H1 (cell line): ENCODE results near the gene CDH6. TPM values are rescaled to one million over a fixed set of nuclear protein-coding genes. Genes with fewer than 3 reads are reported as not detected.
A peak's percentile ranks its signal among the peaks of the same experiment; 100 is the strongest.

Experiments used
- CTCF ChIA-PET: fragments of 300-600 bp; sonication (Branson Sonifier 250); formaldehyde crosslinking; loops from one replicate; lab custom pipeline; 2021; ENCODE audit not compliant: partially characterized antibody; lab: Charles Lee
- POLR2A ChIA-PET: fragments of 300-600 bp; sonication (Branson Sonifier 250); formaldehyde crosslinking; loops from one replicate; lab custom pipeline; 2021; ENCODE audit warnings: inconsistent platforms; ENCODE audit not compliant: partially characterized antibody; lab: Charles Lee
- DNase-seq, 2 experiments: peaks; one replicate each; pipeline versions ENCODE4 v3.0.0 to v3.0.0-alpha.2; 2010 to 2022; ENCODE audit warnings: low spot score in 2 of 2, low read depth in 1 of 2, mixed read lengths in 1 of 2
- FAIRE-seq: peaks from 2 replicates; lab custom pipeline; 2011; peaks lifted over from hg19 to GRCh38; lab: Jason Lieb, UNC
- H2AFZ ChIP-seq: 2 replicates; pipeline ENCODE4 v1.8.1; 2012; ENCODE audit warnings: low read length, inconsistent platforms
- H2AK5ac ChIP-seq: 2 replicates; pipeline ENCODE4 v1.6.1; 2013; ENCODE audit warnings: low read depth, low read length
- H2BK120ac ChIP-seq: replicated peaks from 2 replicates; pipeline ENCODE3; 2013; ENCODE audit warnings: low read depth, low read length, inconsistent platforms
- H2BK12ac ChIP-seq: 2 replicates; pipeline ENCODE4 v1.6.1; 2013; ENCODE audit warnings: low read depth, low read length
- H2BK15ac ChIP-seq: 2 replicates; pipeline ENCODE4 v1.6.1; 2013; ENCODE audit warnings: low read length
- H2BK20ac ChIP-seq: 2 replicates; pipeline ENCODE4 v1.6.1; 2013; ENCODE audit warnings: low read length
- H2BK5ac ChIP-seq: 2 replicates; pipeline ENCODE4 v1.6.1; 2013; ENCODE audit warnings: low read depth, low read length
- H3K14ac ChIP-seq: 2 replicates; pipeline ENCODE4 v1.6.1; 2013; ENCODE audit warnings: inconsistent platforms; ENCODE audit not compliant: insufficient read length
- H3K18ac ChIP-seq: 2 replicates; pipeline ENCODE4 v1.6.1; 2013; ENCODE audit warnings: low read length; ENCODE audit errors: extremely low read depth
- H3K23ac ChIP-seq: 2 replicates; pipeline ENCODE4 v1.6.1; 2013; ENCODE audit warnings: inconsistent platforms; ENCODE audit not compliant: insufficient read length
- H3K23me2 ChIP-seq: 2 replicates; pipeline ENCODE4 v1.6.1; 2013; ENCODE audit warnings: low read depth, low read length
- H3K27ac ChIP-seq: 2 replicates; pipeline ENCODE4 v1.6.1; 2011; ENCODE audit warnings: low read depth, low read length, inconsistent platforms
- H3K27me3 ChIP-seq, 4 experiments: replicated peaks in 1 of 4; 1 replicate in 1 of 4; 2 replicates in 3 of 4; pipeline versions ENCODE4 v1.6.1 to v1.8.1; 2011 to 2013; ENCODE audit warnings: low read length in 3 of 4, mild to moderate bottlenecking in 3 of 4, inconsistent platforms in 2 of 4, mixed read lengths in 2 of 4, moderate library complexity in 1 of 4; ENCODE audit not compliant: control insufficient read depth in 3 of 4, insufficient read depth in 3 of 4; ENCODE audit errors: extremely low read depth in 1 of 4
- H3K36me3 ChIP-seq, 4 experiments: 2 replicates each; pipeline versions ENCODE4 v1.6.1 to v1.8.1; 2011 to 2013; ENCODE audit warnings: mild to moderate bottlenecking in 4 of 4, low read length in 3 of 4, moderate library complexity in 2 of 4, control low read depth in 1 of 4, inconsistent platforms in 1 of 4; ENCODE audit not compliant: insufficient read depth in 4 of 4, control insufficient read depth in 2 of 4
- H3K4ac ChIP-seq: replicated peaks from 2 replicates; pipeline ENCODE3; 2013; ENCODE audit warnings: low read length, low read depth, mixed read lengths, inconsistent platforms; ENCODE audit not compliant: insufficient read length
- H3K4me1 ChIP-seq, 4 experiments: replicated peaks in 1 of 4; 1 replicate in 1 of 4; 2 replicates in 3 of 4; pipeline versions ENCODE4 v1.6.1 to v1.8.1; 2011 to 2013; ENCODE audit warnings: low read length in 3 of 4, inconsistent platforms in 2 of 4, mixed read lengths in 1 of 4; ENCODE audit not compliant: insufficient read depth in 4 of 4, control insufficient read depth in 3 of 4
- H3K4me2 ChIP-seq, 2 experiments: 2 replicates each; pipeline versions ENCODE4 v1.6.1 to v1.8.1; 2011 to 2013; ENCODE audit warnings: low read depth in 2 of 2, low read length in 2 of 2, control low read depth in 1 of 2, inconsistent platforms in 1 of 2, mild to moderate bottlenecking in 1 of 2; ENCODE audit not compliant: insufficient read depth in 1 of 2
- H3K4me3 ChIP-seq, 4 experiments: fragments of 200-600, 300-600 bp in 1 of 4; sonication (generic), shearing (Covaris generic), sonication (Bioruptor Twin) in 1 of 4; 2 replicates each; pipeline versions ENCODE4 v1.5.1 to v1.8.1; 2011 to 2016; ENCODE audit warnings: low read length in 4 of 4, low read depth in 3 of 4, control low read depth in 2 of 4, inconsistent platforms in 2 of 4, mild to moderate bottlenecking in 2 of 4, mixed read lengths in 1 of 4, moderate library complexity in 1 of 4; ENCODE audit not compliant: insufficient read depth in 2 of 4; ENCODE audit errors: extremely low read depth in 1 of 4
- H3K56ac ChIP-seq: replicated peaks from 2 replicates; pipeline ENCODE3; 2013; ENCODE audit warnings: low read depth, mild to moderate bottlenecking, mixed read lengths, low read length, inconsistent platforms; ENCODE audit not compliant: insufficient read length
- H3K79me1 ChIP-seq: 2 replicates; pipeline ENCODE4 v1.6.1; 2013; ENCODE audit warnings: low read depth, low read length, control low read depth
- H3K79me2 ChIP-seq, 2 experiments: 2 replicates each; pipeline versions ENCODE4 v1.6.1 to v1.8.1; 2012 to 2013; ENCODE audit warnings: low read length in 2 of 2, mild to moderate bottlenecking in 2 of 2, inconsistent platforms in 1 of 2; ENCODE audit not compliant: insufficient read depth in 2 of 2, control insufficient read depth in 1 of 2
- H3K9ac ChIP-seq, 4 experiments: replicated peaks in 1 of 4; 1 replicate in 1 of 4; 2 replicates in 3 of 4; pipeline versions ENCODE4 v1.6.1 to v1.8.1; 2011 to 2013; ENCODE audit warnings: low read depth in 3 of 4, low read length in 3 of 4, control low read depth in 2 of 4, mild to moderate bottlenecking in 2 of 4, moderate library complexity in 2 of 4, inconsistent platforms in 1 of 4; ENCODE audit errors: extremely low read depth in 1 of 4
- H3K9me3 ChIP-seq, 2 experiments: 2 replicates each; pipeline versions ENCODE4 v1.6.1 to v1.8.1; 2012 to 2013; ENCODE audit warnings: mild to moderate bottlenecking in 2 of 2, moderate library complexity in 2 of 2, control low read depth in 1 of 2, inconsistent platforms in 1 of 2, low read depth in 1 of 2, low read length in 1 of 2, mixed read lengths in 1 of 2; ENCODE audit not compliant: insufficient read depth in 2 of 2
- H4K20me1 ChIP-seq, 2 experiments: replicated peaks in 1 of 2; 2 replicates each; pipeline versions ENCODE3 to v1.8.1; 2011 to 2013; ENCODE audit warnings: inconsistent platforms in 2 of 2, low read length in 2 of 2, mild to moderate bottlenecking in 1 of 2; ENCODE audit not compliant: insufficient read depth in 2 of 2, control insufficient read depth in 1 of 2
- H4K5ac ChIP-seq: 2 replicates; pipeline ENCODE4 v1.6.1; 2013; ENCODE audit warnings: low read length, low read depth, mixed read lengths, inconsistent platforms; ENCODE audit not compliant: insufficient read length
- H4K8ac ChIP-seq: 2 replicates; pipeline ENCODE4 v1.8.0; 2013; ENCODE audit warnings: mild to moderate bottlenecking, moderate library complexity, low read length, inconsistent platforms; ENCODE audit not compliant: insufficient read depth; ENCODE audit errors: extremely low read depth
- H4K91ac ChIP-seq: replicated peaks from 2 replicates; pipeline ENCODE3; 2013; ENCODE audit warnings: low read length, mixed read lengths, inconsistent platforms; ENCODE audit not compliant: insufficient read length
- CTCF ChIP-seq, 3 experiments: IDR thresholded peaks; 1 replicate in 2 of 3; 2 replicates in 1 of 3; pipeline versions ENCODE4 v1.5.1 to v1.6.1; 2011; ENCODE audit warnings: low read length in 3 of 3, mild to moderate bottlenecking in 3 of 3, inconsistent platforms in 2 of 3, low read depth in 1 of 3, moderate library complexity in 1 of 3; ENCODE audit not compliant: insufficient read depth in 1 of 3; ENCODE audit errors: control extremely low read depth in 1 of 3
- E2F6 ChIP-seq: IDR thresholded peaks from 2 replicates; pipeline ENCODE4 v1.6.1; 2012; ENCODE audit warnings: inconsistent platforms
- EZH2 ChIP-seq: fragments of 200-600 bp; sonication (generic); IDR thresholded peaks from 2 replicates; pipeline ENCODE4 v1.7.1; 2012; ENCODE audit warnings: low read depth, mild to moderate bottlenecking, moderate library complexity, low read length, inconsistent platforms; ENCODE audit not compliant: severe bottlenecking
- MAX ChIP-seq: IDR thresholded peaks from 2 replicates; pipeline ENCODE4 v1.6.1; 2012; ENCODE audit warnings: inconsistent platforms
- NANOG ChIP-seq: IDR thresholded peaks from 2 replicates; pipeline ENCODE4 v1.6.1; 2011; ENCODE audit warnings: low read length, low read depth, mild to moderate bottlenecking, inconsistent platforms; ENCODE audit not compliant: insufficient read depth, poor library complexity, severe bottlenecking
- RAD21 ChIP-seq, 2 experiments: IDR thresholded peaks in 1 of 2; conservative IDR thresholded peaks in 1 of 2; 2 replicates each; pipeline ENCODE4 v1.6.1; 2011; ENCODE audit warnings: low read depth in 2 of 2, low read length in 2 of 2, improper control_type of control experiment in 1 of 2, inconsistent platforms in 1 of 2, mild to moderate bottlenecking in 1 of 2, moderate library complexity in 1 of 2
- WGBS, 2 experiments: shearing (Covaris generic) in 1 of 2; methylation state at CpG; one replicate each; pipeline versions ENCODE4 v1.1.6 to v1.1.7; 2013 to 2015; ENCODE audit warnings: low lambda C conversion rate in 2 of 2, mixed read lengths in 2 of 2, inconsistent platforms in 1 of 2, low coverage in 1 of 2, missing lambda C conversion rate in 1 of 2; ENCODE audit not compliant: insufficient replicate concordance in 2 of 2, insufficient coverage in 1 of 2, insufficient read length in 1 of 2; ENCODE audit errors: extremely low coverage in 1 of 2, missing lambda C conversion rate in 1 of 2; 5-methylcytosine and 5-hydroxymethylcytosine counted together
- polyA plus RNA-seq, 7 experiments: library from polyadenylated mRNA; depleted of rRNA in 3 of 7; stranded (reverse) in 5 of 7; unstranded in 2 of 7; fragments of >200 nt in 5 of 7; fragments of 200-250 nt in 2 of 7; gene quantifications; 1 replicate in 5 of 7; 2 replicates in 1 of 7; 4 replicates in 1 of 7; pipeline versions ENCODE4 v1.2.1 to v1.2.3, GENCODE V29; 2011 to 2013; ENCODE audit warnings: missing spikeins in 2 of 7, mixed read lengths in 2 of 7
- total RNA-seq: library from RNA; stranded (reverse); fragmentation: NEBNext Ultra II Directional; extraction: Animal tissue kit (Norgen Biotek cat#: 25700); gene quantifications from 2 replicates; pipeline ENCODE4 v1.2.1, GENCODE V29; 2021

Gene CDH6
- total and polyA plus RNA-seq, 2 of the 8 experiments (the other 6 are each of a cell fraction or from before 2014, with no cell fraction given): 1.4 to 1.9 TPM

GRCh38 chr5:31237174-31237573, 43.7 kb downstream of the CDH6 start:
- H3K4me2 ChIP-seq: no peak overlapping the region
- H2BK15ac ChIP-seq: no peak overlapping the region
- H3K79me1 ChIP-seq: no peaks in the 10 kb centered on the region
- H2BK20ac ChIP-seq: no peak overlapping the region
- ChIA-PET POLR2A (no interaction called here), CTCF (interaction anchor here (0.7 to 7.3 kb wide), 12 partner anchors 10 to 409 kb away, joined by 3 to 67 read pairs (median 3); no protein-coding TSS in a partner anchor)
- TF ChIP-seq CTCF (IDR thresholded peaks at IDR 0.05; ENCODE audit: control extremely low read depth in 1 of 3, insufficient read depth in 1 of 3, low read depth in 1 of 3, low read length in 3 of 3) (peak; percentile 3 to 42 (median 33); a peak in 3 of 4 replicates), E2F6 (peak; percentile 64; the same call in 1 of the 2 replicates), EZH2 (no peak), MAX (peak; percentile 79), NANOG (no peak), RAD21 (IDR thresholded peaks at IDR 0.05 in 1 of 2, conservative IDR thresholded peaks at IDR 0.05 in 1 of 2; ENCODE audit: low read depth in 2 of 2, low read length in 2 of 2) (peak; percentile 48 to 57)
- H3K18ac ChIP-seq: no peak overlapping the region
- H3K23me2 ChIP-seq: no peaks in the 10 kb centered on the region
- H3K4me1 ChIP-seq: peaks cover 0 to 3% (median 0%) of the 10 kb centered on the region in 4 experiments; a peak in 1 of 7 replicates
- H2BK120ac ChIP-seq: no peak overlapping the region
- no peaks in the 10 kb centered on the region for H3K36me3 ChIP-seq
- H4K5ac ChIP-seq: no peak overlapping the region
- H3K27me3 ChIP-seq: no peaks in the 10 kb centered on the region
- H3K9me3 ChIP-seq: no peaks in the 10 kb centered on the region
- no peak overlapping the region for H3K4ac ChIP-seq
- H4K20me1 ChIP-seq: no peaks in the 10 kb centered on the region
- no peak overlapping the region for H2AK5ac ChIP-seq
- no peak overlapping the region for H3K14ac ChIP-seq
- no peak overlapping the region for H4K8ac ChIP-seq
- H3K27ac ChIP-seq: no peak overlapping the region
- FAIRE-seq (no peak), DNase-seq (no peak)
- no peak overlapping the region for H4K91ac ChIP-seq
- no peak overlapping the region for H3K23ac ChIP-seq
- H3K4me3 ChIP-seq: no peak overlapping the region
- H2AFZ ChIP-seq: no peak overlapping the region
- no peak overlapping the region for H3K9ac ChIP-seq
- H3K79me2 ChIP-seq: no peaks in the 10 kb centered on the region
- WGBS, 2 experiments: 83% methylated on average over 5 of the region's 5 CpGs; no CpG with 5 or more reads in 1 of the 2 experiments
- no peak overlapping the region for H3K56ac ChIP-seq
- H2BK5ac ChIP-seq: no peak overlapping the region
- no peak overlapping the region for H2BK12ac ChIP-seq
